Neural cell (in vitro differentiated cells): ENCODE data around the gene PTPRF.

Experiments used
- CTCF ChIP-seq: fragments of 450-650 bp; IDR thresholded peaks from 2 replicates; pipeline ENCODE4 v1.5.1; 2014; ENCODE audit warnings: antibody characterized with exemption, mild to moderate bottlenecking, moderate library complexity; ENCODE audit not compliant: poor library complexity, severe bottlenecking
- EZH2 ChIP-seq: fragments of 200-600, 300-800 bp; shearing (Covaris generic), sonication (generic); IDR thresholded peaks from 2 replicates; pipeline ENCODE4 v1.6.1; 2014; ENCODE audit warnings: antibody characterized with exemption, low read length, borderline replicate concordance, mild to moderate bottlenecking; ENCODE audit not compliant: insufficient read depth, poor library complexity, severe bottlenecking
- MXI1 ChIP-seq: fragments of 450-650 bp; conservative IDR thresholded peaks from 2 replicates; pipeline ENCODE4 v1.6.1; 2014; ENCODE audit warnings: antibody characterized with exemption, mild to moderate bottlenecking; ENCODE audit not compliant: poor library complexity, severe bottlenecking
- POLR2AphosphoS5 ChIP-seq: IDR thresholded peaks from 2 replicates; pipeline ENCODE4 v1.6.1; 2012
- RAD21 ChIP-seq: fragments of 450-650 bp; conservative IDR thresholded peaks from 2 replicates; pipeline ENCODE4 v1.6.1; 2014; ENCODE audit warnings: antibody characterized with exemption, mild to moderate bottlenecking, moderate library complexity
- REST ChIP-seq: IDR thresholded peaks from 2 replicates; pipeline ENCODE4 v1.6.1; 2012; ENCODE audit warnings: borderline replicate concordance
- SMC3 ChIP-seq: fragments of 450-650 bp; conservative IDR thresholded peaks from 2 replicates; pipeline ENCODE4 v1.6.1; 2014; ENCODE audit warnings: antibody characterized with exemption, mild to moderate bottlenecking, moderate library complexity; ENCODE audit not compliant: poor library complexity
- TAF1 ChIP-seq: IDR thresholded peaks from 2 replicates; pipeline ENCODE4 v1.6.1; 2012; ENCODE audit warnings: low read depth

- TF ChIP-seq CTCF, result no peak
- no peak for TF ChIP-seq POLR2AphosphoS5
- no peak for TF ChIP-seq REST
- TF ChIP-seq EZH2, result no peak
- no peak for TF ChIP-seq SMC3
- no peak for TF ChIP-seq TAF1
- no peak for TF ChIP-seq RAD21
- TF ChIP-seq MXI1, result no peak
Observed at GRCh38 chr1:43572084-43572483, 41.4 kb downstream of the PTPRF start.
